HG02610 (cell line): ENCODE results near the gene LIN54.
"Not testable (repeated sequence)": the region's sequence is repeated elsewhere in the genome, so short reads cannot be mapped to it uniquely, and the experiment has no call there.

Experiments used
- ATAC-seq: cut with Tn5 transposase; IDR thresholded peaks from one replicate; pipeline ENCODE4 v1.9.1; 2021; ENCODE audit warnings: mild to moderate bottlenecking, moderate library complexity; ENCODE audit not compliant: unreplicated experiment

Gene LIN54

DNA sequence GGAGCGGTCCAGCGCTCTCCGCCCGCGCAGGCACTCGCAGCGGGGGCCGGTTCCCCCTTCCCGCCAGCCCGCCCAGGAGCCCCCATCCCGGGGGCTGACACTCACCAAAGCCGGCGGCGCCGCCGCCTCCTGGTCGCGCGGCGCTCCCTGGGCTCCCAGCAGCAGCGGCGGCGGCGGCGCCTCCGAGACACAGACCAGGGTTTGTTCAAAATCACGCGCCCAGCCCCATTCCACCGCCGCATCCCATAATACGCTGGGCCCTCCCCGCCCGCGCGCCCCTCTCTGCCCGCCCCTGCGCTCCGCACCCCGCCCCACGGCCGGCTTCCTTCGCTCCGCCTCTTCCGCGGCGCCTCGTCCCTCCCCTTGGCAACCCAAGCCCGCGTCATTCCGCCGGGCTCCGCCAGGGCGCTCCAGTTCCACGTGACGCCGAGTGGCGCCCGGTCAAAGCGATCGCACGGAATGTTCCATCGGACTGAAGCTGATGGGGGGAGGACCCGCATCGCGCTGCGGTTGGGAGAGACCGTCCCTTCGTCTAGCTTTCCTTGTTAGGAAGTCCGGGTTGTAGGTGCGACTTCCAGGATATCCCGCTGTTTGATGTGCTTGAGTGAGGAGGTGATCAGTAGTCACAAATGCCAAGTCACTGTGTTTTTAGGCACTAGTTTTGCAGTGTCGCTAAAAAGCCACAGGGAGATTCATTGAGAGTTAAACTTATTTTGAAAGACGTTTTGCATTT is 2.2 kb upstream of the LIN54 start:
- peak; percentile 90 for ATAC-seq

DNA sequence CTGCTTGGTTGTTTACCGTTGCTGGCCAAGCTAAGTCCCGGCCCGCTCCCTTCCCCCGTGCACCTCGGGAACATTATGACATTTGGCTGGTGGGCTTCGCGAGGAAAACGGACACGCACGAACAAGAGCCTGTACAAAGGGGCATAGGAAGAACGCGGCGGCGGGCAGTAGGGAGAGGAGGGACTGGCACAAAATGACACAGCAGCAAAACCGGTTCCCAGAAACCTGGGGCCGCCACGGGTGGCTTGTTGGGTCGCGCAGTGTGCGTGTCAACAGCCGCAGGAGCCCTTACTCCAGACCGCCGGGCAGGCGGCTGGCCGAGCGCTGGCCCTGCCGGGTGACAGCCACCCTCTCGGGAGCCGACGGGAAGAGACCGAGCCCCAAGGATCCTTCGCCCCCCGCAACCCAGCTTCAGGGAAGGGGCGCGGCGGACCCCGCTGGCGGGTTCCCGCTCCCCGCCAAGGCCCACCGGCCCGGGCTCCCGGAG is 1.6 kb upstream of the LIN54 start:
- peak; percentile 0 for ATAC-seq

DNA sequence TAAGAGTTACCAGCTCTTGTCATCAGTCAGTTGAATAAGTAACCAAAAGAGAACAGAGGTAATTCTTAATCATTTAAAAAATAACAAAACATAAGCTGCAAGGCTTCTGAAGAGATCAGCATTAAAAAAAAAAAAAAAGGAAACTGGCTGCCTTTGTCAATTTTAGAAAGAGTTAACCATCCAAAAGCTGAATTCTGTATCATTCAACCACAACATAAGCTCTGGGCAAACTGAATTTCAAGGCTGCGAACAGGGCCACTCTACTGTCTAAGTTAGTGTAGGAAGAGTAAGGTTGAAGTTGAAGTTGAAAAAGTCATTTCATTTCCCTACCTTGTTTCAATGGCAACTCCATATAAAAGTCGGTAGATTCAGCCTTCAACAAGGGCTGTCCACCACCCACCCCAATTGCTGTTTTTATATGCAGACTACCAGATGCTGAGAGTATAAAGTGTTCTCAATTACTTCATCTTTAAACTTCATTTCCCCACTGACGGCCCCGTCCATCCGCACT is 1.1 kb upstream of the LIN54 start:
- ATAC-seq: no peak

DNA sequence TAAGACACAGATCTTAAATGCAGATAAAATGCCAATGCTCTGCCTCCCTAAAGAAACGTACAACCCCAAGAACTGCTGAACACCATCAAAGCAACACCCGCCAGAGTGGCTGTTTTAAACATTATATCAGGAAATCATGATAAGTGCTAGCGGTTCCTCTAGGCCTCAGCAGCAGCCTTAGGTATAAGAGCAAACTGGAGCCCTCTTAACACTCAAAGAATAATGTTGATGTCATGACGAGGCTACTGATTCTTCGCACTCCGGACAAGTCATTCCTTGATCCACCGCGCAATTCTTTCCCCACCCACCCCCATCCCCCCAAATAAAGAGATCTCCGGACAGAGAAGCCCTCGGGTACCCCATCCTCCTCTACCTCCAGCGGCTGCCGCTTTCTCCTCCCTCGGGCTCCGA is 507 bp downstream of the LIN54 start:
- no peak for ATAC-seq

DNA sequence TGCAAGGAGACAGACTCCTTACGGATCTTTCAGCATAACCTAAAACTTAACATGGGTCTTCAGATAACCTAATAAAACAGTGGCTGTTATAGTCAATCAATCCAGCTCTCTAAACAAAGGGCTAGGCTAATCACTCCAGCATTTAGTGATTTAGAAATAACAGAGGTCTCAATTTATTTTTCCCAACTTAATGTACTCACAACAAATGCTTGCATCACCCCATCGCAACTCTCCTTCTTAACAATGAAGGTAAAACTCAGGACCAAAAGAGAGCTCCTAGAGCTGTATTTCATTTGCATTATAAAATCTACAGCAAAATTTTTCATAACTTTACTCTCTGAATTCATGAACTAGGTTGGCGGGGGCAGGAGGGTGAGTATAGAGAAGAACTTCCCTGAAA is 1.1 kb downstream of the LIN54 start:
- ATAC-seq: no peak

DNA sequence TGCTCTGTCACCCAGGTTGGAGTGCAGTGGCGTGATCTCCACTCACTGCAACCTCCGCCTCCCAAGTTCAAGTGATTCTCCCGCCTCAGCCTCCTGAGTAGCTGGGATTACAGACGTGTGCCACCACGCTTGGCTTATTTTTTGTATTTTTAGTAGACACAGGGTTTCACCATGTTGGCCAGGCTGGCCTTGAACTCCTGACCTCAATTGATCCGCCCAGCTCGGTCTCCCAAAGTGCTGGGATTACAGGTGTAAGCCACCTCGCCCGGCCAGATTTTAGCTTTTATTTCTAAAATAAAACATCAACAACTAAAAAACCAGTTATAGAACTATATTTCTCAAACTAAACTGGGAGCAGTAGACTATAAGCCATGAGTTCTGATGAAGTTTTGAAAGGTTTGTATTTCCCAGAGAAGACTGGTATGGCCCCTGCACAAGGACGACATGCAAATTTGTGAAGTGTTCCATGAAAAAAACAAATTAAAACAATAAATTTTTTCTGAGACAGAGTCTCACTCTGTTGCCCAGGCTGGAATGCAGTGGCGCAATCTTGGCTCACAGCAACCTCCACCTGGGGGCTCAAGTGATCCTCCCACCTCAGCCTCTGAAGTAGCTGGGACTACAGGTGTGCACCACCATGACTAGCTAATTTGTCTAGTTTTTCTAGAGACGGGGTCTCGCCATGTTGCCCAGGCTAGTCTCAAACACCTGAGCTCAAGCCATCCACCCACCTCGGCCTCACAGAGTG is 7.4 kb downstream of the LIN54 start:
- ATAC-seq: not testable (repeated sequence)

DNA sequence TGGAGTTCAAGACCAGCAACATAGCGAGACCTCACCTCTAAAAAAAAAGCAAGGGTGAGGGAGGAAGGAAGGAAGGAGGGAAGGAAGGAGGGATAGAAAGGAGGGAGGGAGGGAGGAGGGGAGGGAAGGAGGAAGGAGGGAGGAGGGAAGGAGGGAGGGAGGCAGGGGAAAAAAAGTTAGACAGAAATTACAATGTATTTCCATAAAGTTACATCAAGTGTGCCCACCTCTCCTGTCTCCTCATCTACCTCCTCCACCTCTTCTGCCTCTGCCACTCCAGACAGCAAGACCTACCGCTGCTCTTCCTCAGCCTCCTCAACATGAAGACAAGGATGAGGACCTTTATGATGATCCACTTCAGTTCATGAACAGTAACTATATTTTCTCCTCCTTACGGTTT is 8.3 kb downstream of the LIN54 start:
- ATAC-seq: no peak

DNA sequence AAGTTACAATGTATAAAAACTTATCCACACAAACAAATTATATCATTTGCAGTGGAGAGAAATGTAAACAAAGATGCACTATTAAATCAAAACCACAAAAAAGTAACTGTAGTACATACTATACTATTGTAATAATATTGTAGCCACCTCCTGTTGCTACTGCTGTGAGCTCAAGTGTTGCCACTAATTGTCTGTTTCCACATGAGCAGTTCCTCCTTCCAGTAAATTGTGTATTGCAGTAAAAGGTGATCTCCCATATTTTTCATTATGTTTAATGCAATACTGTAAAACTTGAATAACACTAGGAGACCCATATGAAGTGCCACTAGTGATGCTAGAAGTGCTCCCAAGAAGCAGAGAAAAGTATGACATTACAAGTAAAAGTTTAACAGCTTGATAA is 11.7 kb downstream of the LIN54 start:
- ATAC-seq: no peak

DNA sequence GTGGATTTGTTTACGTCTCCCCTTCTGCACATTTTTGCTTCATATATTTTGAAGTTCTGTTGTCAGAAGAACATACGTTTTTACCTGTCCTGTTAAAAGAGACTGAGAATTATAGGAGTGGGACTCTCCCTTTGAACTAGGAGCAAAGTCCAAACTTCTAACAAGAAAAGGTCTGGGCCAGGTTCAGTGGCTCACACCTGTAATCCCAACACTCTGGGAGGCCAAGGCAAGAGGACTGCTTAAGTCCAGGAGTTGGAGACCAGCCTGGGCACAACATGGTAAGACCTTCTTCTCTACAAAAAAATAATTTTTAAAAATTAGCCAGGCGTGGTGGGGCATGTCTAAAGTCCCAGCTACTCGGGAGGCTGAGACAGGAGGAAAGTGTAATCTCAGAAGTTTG is 15.8 kb downstream of the LIN54 start:
- ATAC-seq: no peak

DNA sequence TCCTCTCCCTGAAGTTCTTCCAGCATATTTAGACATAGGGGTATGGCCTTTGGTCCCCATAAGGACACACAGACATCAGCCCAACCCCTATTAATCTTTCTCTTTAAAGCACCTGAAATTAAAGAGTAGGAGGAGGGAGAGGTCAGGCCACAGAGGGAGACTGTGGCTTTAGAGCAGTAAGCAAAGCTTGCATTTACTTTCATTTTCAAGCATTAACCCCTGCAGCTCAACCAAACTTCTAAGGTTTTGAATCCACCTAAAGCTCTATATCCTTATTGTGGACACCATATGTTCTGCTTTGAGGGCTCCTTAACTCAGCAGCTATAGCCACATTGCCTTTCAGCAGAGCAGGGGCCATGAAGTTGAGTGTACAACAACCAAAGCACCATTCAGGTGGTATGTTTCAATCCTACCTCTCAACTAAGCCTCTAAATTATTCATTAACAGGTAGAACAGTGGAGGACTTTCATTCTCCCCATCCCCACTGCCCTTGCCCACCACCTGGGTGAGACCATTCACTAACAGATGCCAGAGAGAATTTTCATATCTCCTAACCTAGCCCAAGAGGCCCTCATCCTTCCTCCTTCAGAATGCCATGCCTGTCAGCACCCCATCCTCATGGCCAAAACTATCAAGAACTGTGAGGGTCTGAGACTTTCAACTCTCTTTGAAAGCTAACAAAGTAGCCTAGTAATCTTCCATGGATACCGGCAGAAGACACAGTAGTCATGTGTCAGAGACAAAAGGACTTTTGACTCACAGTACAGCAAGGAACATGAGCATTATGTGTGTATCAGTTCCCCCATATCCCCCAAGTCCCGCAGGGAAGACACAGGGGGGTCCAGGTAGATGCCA is 20.8 kb downstream of the LIN54 start:
- peak; percentile 93 for ATAC-seq

DNA sequence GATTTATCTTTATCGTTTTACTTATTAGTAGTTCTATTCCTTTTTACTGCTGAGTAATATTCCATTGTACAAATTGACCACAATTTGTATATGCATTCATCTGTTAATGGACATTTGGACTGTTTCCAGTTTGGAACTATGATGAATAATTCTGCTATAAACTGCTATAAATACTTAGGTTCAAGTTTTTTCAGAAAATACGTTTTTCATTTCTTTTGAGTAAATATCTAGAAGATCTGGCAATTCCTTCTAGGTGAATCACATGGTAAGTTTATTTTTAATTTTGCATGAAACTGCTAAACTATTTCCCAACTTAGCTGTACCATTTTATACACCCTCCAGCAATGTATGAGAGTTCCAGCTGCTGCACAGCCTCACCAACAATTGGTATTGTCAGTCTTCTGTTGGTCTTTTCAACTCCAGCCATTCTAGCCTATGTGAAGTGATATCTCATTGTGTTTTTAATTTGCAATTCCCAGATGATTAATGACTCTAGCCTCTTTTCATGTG is 22.2 kb downstream of the LIN54 start:
- ATAC-seq: no peak

DNA sequence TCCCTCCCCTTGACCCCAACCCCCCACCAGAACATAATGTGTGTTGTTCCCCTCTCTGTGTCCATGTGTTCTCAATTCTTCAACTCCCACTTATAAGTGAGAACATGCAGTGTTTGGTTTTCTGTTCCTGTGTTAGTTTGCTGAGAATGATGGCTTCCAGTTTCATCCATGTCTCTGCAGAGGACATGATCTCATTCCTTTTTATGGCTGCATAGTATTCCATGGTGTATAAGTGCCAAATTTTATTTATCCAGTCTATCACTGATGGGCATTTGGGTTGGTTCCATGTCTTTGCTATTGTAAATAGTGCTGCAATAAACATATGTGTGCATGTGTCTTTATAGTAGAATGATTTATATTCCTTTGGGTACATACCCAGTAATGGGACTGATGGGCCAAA is 23.1 kb downstream of the LIN54 start:
- ATAC-seq: not testable (repeated sequence)

DNA sequence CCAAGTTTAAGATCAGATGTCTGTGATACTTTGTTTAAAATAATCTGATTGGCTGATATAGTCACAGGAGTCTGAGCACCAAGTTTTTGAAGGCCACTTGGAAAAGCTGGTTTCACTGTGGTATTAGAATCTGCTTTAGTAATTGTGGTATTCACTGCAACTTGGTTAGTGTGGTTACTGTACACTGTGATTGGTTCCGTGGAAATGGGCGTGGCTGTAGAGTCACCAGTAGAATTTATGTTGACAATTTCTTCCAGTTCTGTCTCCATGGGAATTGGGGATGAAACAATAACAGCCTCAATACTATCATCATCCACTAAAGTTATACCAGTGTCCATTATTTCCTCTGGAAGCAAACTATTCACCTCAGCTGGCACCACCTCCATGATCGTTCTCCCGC is 26.2 kb downstream of the LIN54 start:
- ATAC-seq: no peak

DNA sequence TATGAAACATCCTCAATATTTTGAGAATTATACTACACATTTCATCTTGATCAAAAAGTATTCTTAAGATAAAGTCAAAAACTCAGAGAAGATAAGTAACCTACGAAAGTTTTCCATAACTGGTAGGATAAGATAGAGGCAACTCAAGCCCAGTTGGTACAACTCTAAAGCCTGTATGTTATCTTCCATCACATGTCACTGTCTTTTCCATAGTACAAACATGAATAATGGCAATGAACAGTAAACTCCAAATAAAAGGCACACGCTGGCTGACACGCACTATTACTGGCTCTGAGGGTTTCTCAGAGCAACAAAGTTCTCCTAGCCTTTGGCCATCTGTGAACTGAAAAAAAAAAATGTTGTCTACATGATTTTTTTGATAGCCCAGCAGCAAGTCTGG is 27.2 kb downstream of the LIN54 start:
- ATAC-seq: no peak

DNA sequence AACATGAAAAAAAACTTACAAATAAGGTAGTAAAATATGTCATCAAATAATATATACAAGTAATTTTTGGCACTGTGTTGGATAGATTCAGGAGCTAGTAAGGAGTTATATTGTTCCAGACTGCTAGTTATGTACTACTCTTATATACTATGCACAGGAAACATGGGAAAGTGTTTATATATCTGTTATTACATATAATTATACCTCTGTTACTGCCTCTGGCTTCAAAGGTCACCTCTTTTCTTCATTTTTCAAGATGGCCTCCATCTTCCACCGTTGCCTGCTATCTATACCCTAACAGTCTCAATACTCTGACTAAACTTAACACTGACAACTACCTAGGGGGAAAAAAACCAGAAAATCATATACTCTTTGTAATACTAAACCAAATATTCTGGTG is 29.5 kb downstream of the LIN54 start:
- no peak for ATAC-seq

DNA sequence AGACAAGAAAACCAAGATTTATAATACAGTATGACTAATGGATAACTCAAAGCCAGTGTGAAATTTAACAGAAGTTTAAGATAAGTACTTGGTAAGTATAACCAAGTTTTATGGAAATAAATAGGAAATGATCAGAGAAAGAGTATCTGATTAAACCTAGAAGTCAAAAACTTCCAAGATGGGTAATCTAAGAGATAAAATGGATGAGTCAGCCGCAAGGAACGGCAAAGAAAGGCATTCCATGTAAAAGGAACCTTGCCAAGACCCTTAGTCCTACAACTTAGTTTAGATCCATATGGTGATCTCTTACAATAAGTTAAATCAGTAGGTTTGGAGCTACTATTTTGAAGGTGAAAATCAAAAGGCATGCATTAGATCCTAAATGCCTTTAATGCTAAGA is 34.8 kb downstream of the LIN54 start:
- no peak for ATAC-seq

DNA sequence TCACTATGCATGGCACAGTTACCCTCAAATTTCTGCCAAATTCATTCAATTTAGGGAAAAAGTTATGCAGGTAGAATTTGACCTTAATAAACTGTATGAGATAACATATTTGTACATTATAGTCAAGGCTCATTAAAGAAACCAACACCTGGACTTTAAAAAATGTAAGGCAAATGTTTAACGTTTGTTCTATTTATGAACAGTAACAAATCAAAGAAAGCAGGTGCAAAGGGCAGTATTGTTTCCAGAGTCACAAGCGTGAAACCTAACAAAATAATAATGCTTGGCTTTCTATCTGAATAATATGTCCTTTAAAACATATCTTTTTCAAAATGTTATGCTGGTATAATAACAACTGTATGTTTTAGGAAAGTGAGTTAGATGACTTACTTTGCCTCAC is 41.2 kb downstream of the LIN54 start:
- no peak for ATAC-seq

DNA sequence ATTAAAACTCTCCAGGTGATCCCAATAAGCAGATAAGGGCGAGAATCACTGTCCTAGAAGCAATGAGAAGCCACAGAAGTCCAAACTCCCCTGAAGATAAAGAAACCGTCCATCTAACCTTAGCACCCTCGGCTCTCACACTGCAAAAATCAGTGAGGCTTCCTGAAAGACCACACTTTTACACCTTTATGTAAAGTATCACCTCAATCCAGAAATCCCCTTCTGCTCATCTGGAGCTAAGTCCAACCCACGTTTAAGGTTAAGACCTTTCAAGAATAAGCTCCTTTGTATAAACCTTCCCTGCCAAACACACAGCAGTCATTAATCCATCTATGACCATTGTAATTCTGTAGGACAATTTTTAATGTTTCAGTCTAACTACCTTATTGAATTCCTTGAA is 41.7 kb downstream of the LIN54 start:
- peak; percentile 83 for ATAC-seq

DNA sequence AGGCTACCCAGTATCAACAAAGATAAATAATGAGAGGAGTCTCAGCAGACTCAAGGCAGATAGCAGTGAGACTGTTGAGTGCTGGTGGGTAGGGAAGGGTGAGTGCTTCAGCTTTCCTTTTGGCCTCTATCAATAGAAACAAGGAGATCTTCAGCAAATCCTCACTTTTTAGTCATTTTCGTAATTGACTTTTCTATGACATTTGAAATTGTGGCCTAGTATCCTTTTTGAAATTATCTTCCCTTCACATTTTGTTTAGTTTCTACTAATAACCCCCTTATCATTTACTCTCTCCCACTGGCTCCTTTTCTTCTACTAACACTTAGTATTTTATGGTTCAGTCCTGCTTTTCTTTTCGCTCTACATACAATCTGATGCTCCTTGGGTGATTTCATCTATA is 44.9 kb downstream of the LIN54 start:
- no peak for ATAC-seq

DNA sequence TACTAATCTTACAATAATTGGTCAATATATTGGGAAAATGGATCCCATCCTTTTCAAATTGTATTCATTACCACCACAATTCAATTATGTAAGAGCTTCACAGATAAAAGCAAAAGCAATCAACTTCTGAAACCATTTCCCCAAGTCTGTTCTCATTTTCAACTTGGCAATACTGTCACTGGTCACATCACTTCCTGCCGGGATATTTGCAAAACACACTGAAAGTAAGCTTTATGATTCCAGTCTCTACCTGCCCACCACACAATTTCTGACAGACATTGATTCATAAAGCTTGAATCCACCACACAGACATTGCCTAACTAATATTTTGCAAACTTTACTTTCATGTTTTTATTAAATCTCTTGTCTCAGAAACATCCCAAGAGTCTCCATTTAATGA is 53.6 kb downstream of the LIN54 start:
- ATAC-seq: no peak

DNA sequence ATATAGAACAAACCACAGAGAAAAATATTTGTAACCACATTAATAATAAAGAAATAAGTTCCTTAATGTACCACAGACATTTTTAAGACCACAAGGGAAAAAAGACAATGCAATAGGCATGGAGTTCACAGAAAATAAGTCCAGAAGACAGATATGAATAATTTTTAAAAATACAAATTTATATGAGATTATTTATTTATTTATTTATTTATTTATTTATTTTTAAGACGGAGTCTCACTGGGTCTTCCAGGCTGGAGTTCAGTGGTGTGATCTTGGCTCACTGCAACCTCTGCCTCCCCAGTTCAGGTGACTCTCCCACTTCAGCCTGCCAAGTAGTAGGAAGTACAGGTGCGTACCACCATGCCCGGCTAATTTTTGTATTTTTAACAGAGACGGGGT is 56.4 kb downstream of the LIN54 start:
- ATAC-seq: no peak
